ENCODE results near the gene PDZRN3. TPM values are rescaled to one million over a fixed set of nuclear protein-coding genes. Genes with fewer than 3 reads are reported as not detected.

Gene PDZRN3
- total RNA-seq, 1 experiment from 2014 or later: 0.24 TPM

DNA sequence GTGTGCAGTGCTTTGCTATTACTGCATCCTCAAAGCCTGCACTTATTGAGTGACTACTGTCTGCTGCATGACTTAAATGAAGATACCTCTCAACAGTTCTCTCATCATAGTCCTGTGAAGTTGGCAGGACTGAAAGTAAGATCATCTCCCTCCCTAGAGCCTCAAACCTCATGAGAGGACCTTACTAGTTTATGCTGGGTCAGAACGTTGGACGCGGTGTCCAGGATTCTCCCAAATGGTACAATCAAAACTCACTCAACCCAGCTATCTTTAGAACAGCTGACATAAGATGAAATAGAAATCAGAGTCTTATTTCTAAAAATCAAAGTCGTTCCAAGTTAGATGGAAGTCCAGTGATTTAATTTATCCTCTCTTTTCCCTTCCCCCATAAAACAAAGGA, 219.7 kb downstream of the PDZRN3 start:
- Histone ChIP-seq H3K36me3 (ENCODE audit: insufficient read depth, low read length, poor library complexity, severe bottlenecking) (no peaks in the 10 kb centered on the region), H3K27ac (ENCODE audit: low read depth, low read length, poor library complexity, severe bottlenecking) (no peak overlapping the region), H3K4me1 (ENCODE audit: insufficient read depth, low read length, poor library complexity, severe bottlenecking) (peaks cover 9% of the 10 kb centered on the region), H3K27me3 (replicated peaks; ENCODE audit: insufficient read depth, low read depth, low read length, poor library complexity) (no peaks in the 10 kb centered on the region), H3K4me3 (ENCODE audit: low read depth, low read length, poor library complexity, severe bottlenecking) (no peak overlapping the region), H3K9me3 (ENCODE audit: low read depth, low read length, poor library complexity, severe bottlenecking) (no peaks in the 10 kb centered on the region)
- TF ChIP-seq, protein P1, sequence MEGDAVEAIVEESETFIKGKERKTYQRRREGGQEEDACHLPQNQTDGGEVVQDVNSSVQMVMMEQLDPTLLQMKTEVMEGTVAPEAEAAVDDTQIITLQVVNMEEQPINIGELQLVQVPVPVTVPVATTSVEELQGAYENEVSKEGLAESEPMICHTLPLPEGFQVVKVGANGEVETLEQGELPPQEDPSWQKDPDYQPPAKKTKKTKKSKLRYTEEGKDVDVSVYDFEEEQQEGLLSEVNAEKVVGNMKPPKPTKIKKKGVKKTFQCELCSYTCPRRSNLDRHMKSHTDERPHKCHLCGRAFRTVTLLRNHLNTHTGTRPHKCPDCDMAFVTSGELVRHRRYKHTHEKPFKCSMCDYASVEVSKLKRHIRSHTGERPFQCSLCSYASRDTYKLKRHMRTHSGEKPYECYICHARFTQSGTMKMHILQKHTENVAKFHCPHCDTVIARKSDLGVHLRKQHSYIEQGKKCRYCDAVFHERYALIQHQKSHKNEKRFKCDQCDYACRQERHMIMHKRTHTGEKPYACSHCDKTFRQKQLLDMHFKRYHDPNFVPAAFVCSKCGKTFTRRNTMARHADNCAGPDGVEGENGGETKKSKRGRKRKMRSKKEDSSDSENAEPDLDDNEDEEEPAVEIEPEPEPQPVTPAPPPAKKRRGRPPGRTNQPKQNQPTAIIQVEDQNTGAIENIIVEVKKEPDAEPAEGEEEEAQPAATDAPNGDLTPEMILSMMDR (conservative IDR thresholded peaks at IDR 0.05; ENCODE audit: low read depth, low read length): no peak
- TF ChIP-seq EZH2 (IDR thresholded peaks at IDR 0.05; ENCODE audit: borderline replicate concordance, low read depth, low read length, poor library complexity, severe bottlenecking): no peak
- no peak for DNase-seq (ENCODE audit: low spot score)
- ChIA-PET CTCF (no interaction called here), POLR2A (ENCODE audit: low non-redundant PET) (no interaction called here)
- BruUV-seq (replicated peaks): no TSS peak
- intact Hi-C loops (cut with micrococcal nuclease; ENCODE audit: unreplicated experiment): no loop called here

DNA sequence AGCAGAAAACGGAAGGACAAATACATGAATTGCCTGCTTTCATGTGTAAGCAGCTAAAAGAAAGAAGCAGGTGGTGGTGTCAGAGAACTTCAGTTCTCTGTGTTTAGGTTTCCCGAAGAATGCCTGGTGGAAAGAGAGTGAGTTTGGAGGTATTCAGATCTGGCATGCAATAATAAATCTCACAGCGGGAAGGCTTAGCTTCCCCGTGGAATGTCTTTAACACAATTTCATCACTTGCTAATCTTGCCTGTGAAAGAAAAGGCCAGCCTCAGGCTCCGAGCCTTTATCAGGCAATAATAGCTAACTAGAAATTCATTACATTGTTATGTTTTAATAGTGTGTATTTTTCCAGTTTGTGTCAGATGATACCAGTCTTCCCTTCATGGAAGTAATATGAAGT, 220.3 kb downstream of the PDZRN3 start:
- H3K9me3 ChIP-seq (ENCODE audit: low read depth, low read length, poor library complexity, severe bottlenecking): no peaks in the 10 kb centered on the region
- peaks cover 9% of the 10 kb centered on the region for H3K4me1 ChIP-seq (ENCODE audit: insufficient read depth, low read length, poor library complexity, severe bottlenecking)
- no peak for TF ChIP-seq EZH2 (IDR thresholded peaks at IDR 0.05; ENCODE audit: borderline replicate concordance, low read depth, low read length, poor library complexity, severe bottlenecking)
- TF ChIP-seq, protein P1 (conservative IDR thresholded peaks at IDR 0.05; ENCODE audit: low read depth, low read length): no peak
- no peaks in the 10 kb centered on the region for H3K36me3 ChIP-seq (ENCODE audit: insufficient read depth, low read length, poor library complexity, severe bottlenecking)
- intact Hi-C loops (cut with micrococcal nuclease; ENCODE audit: unreplicated experiment): no loop called here
- H3K4me3 ChIP-seq (ENCODE audit: low read depth, low read length, poor library complexity, severe bottlenecking): no peak overlapping the region
- POLR2A ChIA-PET (ENCODE audit: low non-redundant PET): no interaction called here
- DNase-seq (ENCODE audit: low spot score): peak; percentile 54
- no peak overlapping the region for H3K27ac ChIP-seq (ENCODE audit: low read depth, low read length, poor library complexity, severe bottlenecking)
- CTCF ChIA-PET: no interaction called here
- H3K27me3 ChIP-seq (replicated peaks; ENCODE audit: insufficient read depth, low read depth, low read length, poor library complexity): no peaks in the 10 kb centered on the region
- BruUV-seq (replicated peaks): no TSS peak

DNA sequence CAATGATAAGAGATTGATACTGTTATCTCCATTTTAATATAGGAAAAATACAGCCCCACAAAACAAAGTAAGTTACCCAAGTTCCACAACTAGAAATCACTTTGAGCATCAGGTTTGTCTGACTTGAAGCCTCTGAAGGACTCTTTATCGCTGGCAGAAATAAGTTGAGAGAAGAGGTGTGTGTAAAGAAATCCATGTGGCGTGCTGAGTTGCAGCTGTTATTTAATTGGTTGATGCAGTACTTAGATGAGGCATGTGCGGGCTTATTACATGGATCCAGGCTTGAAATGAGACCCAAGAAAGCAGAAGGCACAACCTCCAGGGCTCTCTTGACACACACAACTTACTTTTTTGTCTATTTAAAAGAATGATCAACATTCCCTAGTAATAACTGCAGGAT, 221.3 kb downstream of the PDZRN3 start:
- Histone ChIP-seq H3K27ac (ENCODE audit: low read depth, low read length, poor library complexity, severe bottlenecking) (no peak overlapping the region), H3K27me3 (replicated peaks; ENCODE audit: insufficient read depth, low read depth, low read length, poor library complexity) (no peaks in the 10 kb centered on the region), H3K36me3 (ENCODE audit: insufficient read depth, low read length, poor library complexity, severe bottlenecking) (no peaks in the 10 kb centered on the region), H3K9me3 (ENCODE audit: low read depth, low read length, poor library complexity, severe bottlenecking) (no peaks in the 10 kb centered on the region), H3K4me3 (ENCODE audit: low read depth, low read length, poor library complexity, severe bottlenecking) (no peak overlapping the region), H3K4me1 (ENCODE audit: insufficient read depth, low read length, poor library complexity, severe bottlenecking) (peaks cover 9% of the 10 kb centered on the region)
- BruUV-seq (replicated peaks): no TSS peak
- intact Hi-C loops (cut with micrococcal nuclease; ENCODE audit: unreplicated experiment): no loop called here
- no peak for DNase-seq (ENCODE audit: low spot score)
- ChIA-PET POLR2A (ENCODE audit: low non-redundant PET) (no interaction called here), CTCF (no interaction called here)
- TF ChIP-seq, protein P1 (conservative IDR thresholded peaks at IDR 0.05; ENCODE audit: low read depth, low read length): no peak
- no peak for TF ChIP-seq EZH2 (IDR thresholded peaks at IDR 0.05; ENCODE audit: borderline replicate concordance, low read depth, low read length, poor library complexity, severe bottlenecking)

All from A673 (cell line).